Mesendoderm (in vitro differentiated cells): Measurements from ENCODE around the gene RNF13.

Source experiments
- DNase-seq: peaks from one replicate; pipeline ENCODE4 v3.0.0; 2013
- H2AK5ac ChIP-seq: 2 replicates; pipeline ENCODE4 v1.6.1; 2013; ENCODE audit warnings: low read length, inconsistent platforms
- H2BK120ac ChIP-seq: 2 replicates; pipeline ENCODE4 v1.6.1; 2013; ENCODE audit warnings: low read depth, mild to moderate bottlenecking, low read length, moderate library complexity, mixed read lengths
- H2BK15ac ChIP-seq: replicated peaks from 2 replicates; pipeline ENCODE4 v1.6.1; 2013; ENCODE audit warnings: low read depth, mild to moderate bottlenecking, moderate library complexity
- H2BK5ac ChIP-seq: 2 replicates; pipeline ENCODE4 v1.6.1; 2013; ENCODE audit warnings: low read length, inconsistent platforms
- H3K18ac ChIP-seq: 2 replicates; pipeline ENCODE4 v1.6.1; 2013; ENCODE audit warnings: mild to moderate bottlenecking, low read length, mixed read lengths
- H3K23ac ChIP-seq: one replicate; pipeline ENCODE4 v1.6.1; 2013; ENCODE audit warnings: low read length
- H3K27ac ChIP-seq: 2 replicates; pipeline ENCODE4 v1.5.1; 2013; ENCODE audit warnings: low read depth, mild to moderate bottlenecking, inconsistent platforms, low read length, moderate library complexity
- H3K27me3 ChIP-seq: 2 replicates; pipeline ENCODE4 v1.6.1; 2013; ENCODE audit warnings: low read length, control low read depth, mild to moderate bottlenecking, inconsistent platforms; ENCODE audit not compliant: insufficient read depth, poor library complexity
- H3K36me3 ChIP-seq: 2 replicates; pipeline ENCODE4 v1.6.1; 2013; ENCODE audit warnings: low read length, inconsistent platforms; ENCODE audit not compliant: control insufficient read depth, insufficient read depth
- H3K4ac ChIP-seq: one replicate; pipeline ENCODE4 v1.6.1; 2013; ENCODE audit warnings: low read depth, mild to moderate bottlenecking, low read length, moderate library complexity
- H3K4me1 ChIP-seq: 2 replicates; pipeline ENCODE4 v1.6.1; 2013; ENCODE audit warnings: low read depth, low read length, inconsistent platforms; ENCODE audit not compliant: control insufficient read depth
- H3K4me2 ChIP-seq: 2 replicates; pipeline ENCODE4 v1.6.1; 2013; ENCODE audit warnings: low read length
- H3K4me3 ChIP-seq: 2 replicates; pipeline ENCODE4 v1.5.1; 2013; ENCODE audit warnings: mild to moderate bottlenecking, low read length
- H3K56ac ChIP-seq: one replicate; pipeline ENCODE4 v1.6.1; 2013; ENCODE audit warnings: low read length
- H3K79me1 ChIP-seq: 2 replicates; pipeline ENCODE4 v1.6.1; 2013; ENCODE audit warnings: low read length, inconsistent platforms
- H3K79me2 ChIP-seq: 2 replicates; pipeline ENCODE4 v1.6.1; 2013; ENCODE audit warnings: mild to moderate bottlenecking, low read length; ENCODE audit not compliant: control insufficient read depth, insufficient read depth
- H3K9ac ChIP-seq: 2 replicates; pipeline ENCODE4 v1.6.1; 2013; ENCODE audit warnings: low read length, inconsistent platforms
- H4K5ac ChIP-seq: one replicate; pipeline ENCODE4 v1.6.1; 2013; ENCODE audit warnings: low read length
- H4K8ac ChIP-seq: one replicate; pipeline ENCODE4 v1.6.1; 2013; ENCODE audit warnings: low read depth, mild to moderate bottlenecking, control low read depth, low read length, moderate library complexity
- WGBS: extraction: QIAGEN DNeasy Blood & Tissue Kit; methylation state at CpG from one replicate; pipeline ENCODE4 v1.1.7; 2013; ENCODE audit warnings: low lambda C conversion rate, missing lambda C conversion rate; ENCODE audit not compliant: insufficient coverage; ENCODE audit errors: extremely low coverage; 5-methylcytosine and 5-hydroxymethylcytosine counted together

RNF13 gene

GRCh38 chr3:149813367-149814281 is 609 bp downstream of the RNF13 start:
- peak overlapping the region; percentile 65 for H3K4me2 ChIP-seq
- no peak overlapping the region for H4K8ac ChIP-seq
- H3K9ac ChIP-seq = peak overlapping the region; percentile 83
- H2AK5ac ChIP-seq = no peak overlapping the region
- WGBS = no CpG with 5 or more reads among the region's 29 CpGs
- no peak overlapping the region for H2BK5ac ChIP-seq
- peak overlapping the region; percentile 67 for H3K27ac ChIP-seq
- peak; percentile 78 for DNase-seq
- H3K4me1 ChIP-seq = no peaks in the 10 kb centered on the region
- H3K18ac ChIP-seq = peak overlapping the region; percentile 5
- no peak overlapping the region for H2BK15ac ChIP-seq
- H4K5ac ChIP-seq = no peak overlapping the region
- H3K56ac ChIP-seq = peak overlapping the region; percentile 92
- peaks cover 24% of the 10 kb centered on the region for H3K79me2 ChIP-seq
- no peaks in the 10 kb centered on the region for H3K36me3 ChIP-seq
- peaks cover 3% of the 10 kb centered on the region for H3K79me1 ChIP-seq
- H3K27me3 ChIP-seq = no peaks in the 10 kb centered on the region
- no peak overlapping the region for H3K4ac ChIP-seq
- no peak overlapping the region for H2BK120ac ChIP-seq
- no peak overlapping the region for H3K23ac ChIP-seq
- peak overlapping the region; percentile 63 for H3K4me3 ChIP-seq

DNA sequence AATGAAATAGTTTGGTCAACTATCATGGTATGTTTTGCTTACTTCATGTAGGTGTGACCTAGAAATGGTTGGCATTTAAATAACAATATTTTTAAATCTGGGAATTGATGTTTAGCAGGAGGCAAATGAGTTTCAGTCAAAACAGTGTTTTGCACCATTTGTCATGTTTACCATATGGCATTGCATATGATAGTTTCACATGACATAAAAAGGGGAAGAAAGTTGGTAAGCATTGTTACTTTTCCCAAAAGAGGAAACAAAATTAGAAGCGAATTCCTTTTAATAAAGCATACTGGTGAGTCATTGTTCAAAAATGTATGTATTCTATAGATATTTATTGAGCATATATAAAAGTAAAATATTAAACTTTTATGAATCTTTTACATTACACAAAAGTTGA is 2.3 kb downstream of the RNF13 start:
- no peak overlapping the region for H3K27ac ChIP-seq
- H4K8ac ChIP-seq = no peak overlapping the region
- H3K27me3 ChIP-seq = no peaks in the 10 kb centered on the region
- WGBS = no CpG with 5 or more reads among the region's 1 CpG
- H2BK120ac ChIP-seq = no peak overlapping the region
- H3K79me2 ChIP-seq = peaks cover 29% of the 10 kb centered on the region
- H3K36me3 ChIP-seq = no peaks in the 10 kb centered on the region
- H3K4me3 ChIP-seq = no peak overlapping the region
- H3K9ac ChIP-seq = no peak overlapping the region
- H3K4me1 ChIP-seq = no peaks in the 10 kb centered on the region
- no peak overlapping the region for H3K56ac ChIP-seq
- no peak overlapping the region for H3K4ac ChIP-seq
- peaks cover 3% of the 10 kb centered on the region for H3K79me1 ChIP-seq
- H2AK5ac ChIP-seq = no peak overlapping the region
- no peak overlapping the region for H3K4me2 ChIP-seq
- H2BK15ac ChIP-seq = no peak overlapping the region
- no peak overlapping the region for H3K18ac ChIP-seq
- no peak overlapping the region for H4K5ac ChIP-seq
- no peak overlapping the region for H3K23ac ChIP-seq
- no peak for DNase-seq
- no peak overlapping the region for H2BK5ac ChIP-seq

GRCh38 chr3:149815728-149816127 is 2.7 kb downstream of the RNF13 start:
- Histone ChIP-seq H3K56ac (no peak overlapping the region), H2BK120ac (no peak overlapping the region), H3K23ac (no peak overlapping the region), H3K79me2 (peaks cover 29% of the 10 kb centered on the region), H2BK15ac (no peak overlapping the region), H3K4me2 (no peak overlapping the region), H4K5ac (no peak overlapping the region), H3K27me3 (no peaks in the 10 kb centered on the region), H3K4me3 (no peak overlapping the region), H3K79me1 (peaks cover 3% of the 10 kb centered on the region), H3K4me1 (no peaks in the 10 kb centered on the region), H2BK5ac (no peak overlapping the region), H3K36me3 (no peaks in the 10 kb centered on the region), H3K27ac (no peak overlapping the region), H4K8ac (no peak overlapping the region), H3K18ac (no peak overlapping the region), H2AK5ac (no peak overlapping the region), H3K4ac (no peak overlapping the region), H3K9ac (no peak overlapping the region)
- DNase-seq = no peak
- no CpG with 5 or more reads among the region's 3 CpGs for WGBS

DNA sequence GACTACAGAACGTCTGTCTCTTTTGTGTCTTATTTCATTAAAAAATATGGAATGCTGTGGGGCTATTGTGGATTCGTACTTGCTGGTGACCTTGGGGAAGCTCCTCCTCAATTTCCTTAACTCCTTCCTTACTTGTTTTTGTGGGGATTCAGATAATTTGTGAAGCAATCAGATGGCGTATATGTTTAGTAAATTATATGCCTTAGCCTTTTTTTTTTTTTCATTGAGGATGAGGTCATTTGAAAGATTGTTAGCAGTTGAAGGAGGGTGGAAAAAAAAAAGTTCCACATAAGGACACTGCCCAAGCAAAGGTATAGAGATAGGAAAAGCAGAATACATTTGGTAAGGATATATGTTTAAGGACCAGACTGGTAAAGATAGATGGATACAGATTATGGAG is 3.3 kb downstream of the RNF13 start:
- H3K23ac ChIP-seq = no peak overlapping the region
- H3K36me3 ChIP-seq = no peaks in the 10 kb centered on the region
- H3K4ac ChIP-seq = no peak overlapping the region
- H3K79me1 ChIP-seq = peaks cover 3% of the 10 kb centered on the region
- no peaks in the 10 kb centered on the region for H3K27me3 ChIP-seq
- no peak overlapping the region for H3K4me2 ChIP-seq
- no peak overlapping the region for H2BK120ac ChIP-seq
- H4K8ac ChIP-seq = no peak overlapping the region
- H3K79me2 ChIP-seq = peaks cover 29% of the 10 kb centered on the region
- no peak overlapping the region for H3K18ac ChIP-seq
- no peak overlapping the region for H3K27ac ChIP-seq
- no peak overlapping the region for H2AK5ac ChIP-seq
- no peaks in the 10 kb centered on the region for H3K4me1 ChIP-seq
- no peak for DNase-seq
- no peak overlapping the region for H4K5ac ChIP-seq
- no peak overlapping the region for H3K4me3 ChIP-seq
- H3K56ac ChIP-seq = no peak overlapping the region
- H2BK15ac ChIP-seq = no peak overlapping the region
- WGBS = no CpG with 5 or more reads among the region's 3 CpGs
- H2BK5ac ChIP-seq = no peak overlapping the region
- no peak overlapping the region for H3K9ac ChIP-seq

GRCh38 chr3:149816986-149817385 is 4.0 kb downstream of the RNF13 start:
- H3K27me3 ChIP-seq = no peaks in the 10 kb centered on the region
- no peak overlapping the region for H3K4ac ChIP-seq
- H3K23ac ChIP-seq = no peak overlapping the region
- H3K79me2 ChIP-seq = peaks cover 29% of the 10 kb centered on the region
- no peaks in the 10 kb centered on the region for H3K36me3 ChIP-seq
- H2AK5ac ChIP-seq = no peak overlapping the region
- no peak for DNase-seq
- H3K4me1 ChIP-seq = no peaks in the 10 kb centered on the region
- no peak overlapping the region for H2BK120ac ChIP-seq
- no peak overlapping the region for H3K4me3 ChIP-seq
- no peak overlapping the region for H4K5ac ChIP-seq
- WGBS = 100% methylated on average over 1 of the region's 2 CpGs
- no peak overlapping the region for H2BK15ac ChIP-seq
- no peak overlapping the region for H3K27ac ChIP-seq
- H3K18ac ChIP-seq = no peak overlapping the region
- H3K79me1 ChIP-seq = peaks cover 3% of the 10 kb centered on the region
- H4K8ac ChIP-seq = no peak overlapping the region
- no peak overlapping the region for H3K56ac ChIP-seq
- H3K4me2 ChIP-seq = no peak overlapping the region
- H3K9ac ChIP-seq = no peak overlapping the region
- H2BK5ac ChIP-seq = no peak overlapping the region
